Measurements from ENCODE around the gene POPDC2.

POPDC2 gene

GRCh38 chr3:119639494-119640350, 20.7 kb downstream of the POPDC2 start:
- no peak for DNase-seq

GRCh38 chr3:119637679-119638477, 22.5 kb downstream of the POPDC2 start:
- peak; percentile 34 for DNase-seq

GRCh38 chr3:119636891-119637611, 23.3 kb downstream of the POPDC2 start:
- DNase-seq = no peak

- no peak for DNase-seq
Measured at GRCh38 chr3:119636249-119636648, 24.1 kb downstream of the POPDC2 start.

GRCh38 chr3:119635719-119636118, 24.7 kb downstream of the POPDC2 start:
- DNase-seq = no peak

- no peak for DNase-seq
Measured at GRCh38 chr3:119632829-119633228, 27.6 kb downstream of the POPDC2 start.

GRCh38 chr3:119632216-119632615, 28.2 kb downstream of the POPDC2 start:
- DNase-seq = no peak

GRCh38 chr3:119631516-119631915, 28.9 kb downstream of the POPDC2 start:
- DNase-seq = no peak

- no peak for DNase-seq
Measured at GRCh38 chr3:119630880-119631329, 29.5 kb downstream of the POPDC2 start.

- DNase-seq = no peak
Measured at GRCh38 chr3:119630128-119630879, 30.1 kb downstream of the POPDC2 start.

- no peak for DNase-seq
Measured at GRCh38 chr3:119628816-119629445, 31.5 kb downstream of the POPDC2 start.

GRCh38 chr3:119628390-119628789, 32.0 kb downstream of the POPDC2 start:
- no peak for DNase-seq

GRCh38 chr3:119627461-119627860, 32.9 kb downstream of the POPDC2 start:
- no peak for DNase-seq

GRCh38 chr3:119626196-119626595, 34.2 kb downstream of the POPDC2 start:
- DNase-seq = no peak

GRCh38 chr3:119625451-119626153, 34.8 kb downstream of the POPDC2 start:
- DNase-seq = no peak

- no peak for DNase-seq
Measured at GRCh38 chr3:119624002-119624720, 36.2 kb downstream of the POPDC2 start.

- DNase-seq = no peak
Measured at GRCh38 chr3:119620899-119621298, 39.5 kb downstream of the POPDC2 start.

GRCh38 chr3:119619094-119619493, 41.3 kb downstream of the POPDC2 start:
- DNase-seq = no peak

GRCh38 chr3:119616056-119616455, 44.3 kb downstream of the POPDC2 start:
- DNase-seq = no peak

- DNase-seq = no peak
Measured at GRCh38 chr3:119613872-119614271, 46.5 kb downstream of the POPDC2 start.

- no peak for DNase-seq
Measured at GRCh38 chr3:119613201-119613600, 47.2 kb downstream of the POPDC2 start.
